HL-60 (cell line): ENCODE results near the gene ZDHHC24.

Source experiments
- DNase-seq, 2 experiments: peaks; one replicate each; pipeline ENCODE4 v3.0.0-alpha.2; 2010 to 2020; ENCODE audit warnings: low read depth in 1 of 2, low spot score in 1 of 2
- H3K27ac ChIP-seq: fragments of 250-450 bp; sonication (Bioruptor Pico); replicated peaks from 2 replicates; pipeline ENCODE4 v1.5.1; 2020; ENCODE audit warnings: mild to moderate bottlenecking, moderate library complexity
- H3K27me3 ChIP-seq: fragments of 250-450 bp; sonication (Bioruptor Pico); 2 replicates; pipeline ENCODE4 v1.5.1; 2021; ENCODE audit warnings: mild to moderate bottlenecking, moderate library complexity; ENCODE audit not compliant: insufficient read depth, poor library complexity, severe bottlenecking
- H3K4me3 ChIP-seq: replicated peaks from 2 replicates; pipeline ENCODE4 v1.5.1; 2011; ENCODE audit warnings: mild to moderate bottlenecking, control low read depth, low read length; ENCODE audit not compliant: insufficient read depth
- CTCF ChIP-seq: IDR thresholded peaks from one replicate; pipeline ENCODE4 v1.5.1; 2011; ENCODE audit warnings: low read length, control low read depth, inconsistent platforms; ENCODE audit not compliant: insufficient read depth
- GABPA ChIP-seq: IDR thresholded peaks from 2 replicates; pipeline ENCODE4 v1.6.1; 2012; ENCODE audit warnings: low read depth
- POLR2AphosphoS5 ChIP-seq: IDR thresholded peaks from 2 replicates; pipeline ENCODE4 v1.6.1; 2012; ENCODE audit warnings: low read depth
- REST ChIP-seq: IDR thresholded peaks from 2 replicates; pipeline ENCODE4 v1.6.1; 2012; ENCODE audit warnings: low read depth; ENCODE audit not compliant: insufficient replicate concordance
- SPI1 ChIP-seq: IDR thresholded peaks from 2 replicates; pipeline ENCODE4 v1.6.1; 2012; ENCODE audit warnings: low read depth, mild to moderate bottlenecking, borderline replicate concordance

Gene ZDHHC24

GRCh38 chr11:66530927-66531709, 14.7 kb downstream of the ZDHHC24 start:
- no peak overlapping the region for H3K27ac ChIP-seq
- DNase-seq: no peak
- H3K4me3 ChIP-seq: no peak overlapping the region
- TF ChIP-seq REST: no peak
- TF ChIP-seq GABPA: no peak
- TF ChIP-seq CTCF: no peak
- no peaks in the 10 kb centered on the region for H3K27me3 ChIP-seq

- no peak for DNase-seq
- no peak overlapping the region for H3K27ac ChIP-seq
- H3K27me3 ChIP-seq: no peaks in the 10 kb centered on the region
- H3K4me3 ChIP-seq: no peak overlapping the region
- no peak for TF ChIP-seq SPI1
- TF ChIP-seq POLR2AphosphoS5: no peak
- no peak for TF ChIP-seq CTCF
Observed at GRCh38 chr11:66529655-66530054, 16.2 kb downstream of the ZDHHC24 start.

- Histone ChIP-seq H3K4me3 (no peak overlapping the region), H3K27ac (no peak overlapping the region), H3K27me3 (no peaks in the 10 kb centered on the region)
- DNase-seq: no peak
- TF ChIP-seq SPI1: no peak
- TF ChIP-seq CTCF: no peak
- TF ChIP-seq POLR2AphosphoS5: no peak
- TF ChIP-seq GABPA: no peak
- no peak for TF ChIP-seq REST
Observed at GRCh38 chr11:66529069-66529468, 16.8 kb downstream of the ZDHHC24 start.
